ENCODE measurements around the gene MVP. TPM values are rescaled to one million over a fixed set of nuclear protein-coding genes. Genes with fewer than 3 reads are reported as not detected.

Gene MVP
- total and polyA plus RNA-seq, 8 donors = 58.8 to 179 (median 94.7) TPM

DNA sequence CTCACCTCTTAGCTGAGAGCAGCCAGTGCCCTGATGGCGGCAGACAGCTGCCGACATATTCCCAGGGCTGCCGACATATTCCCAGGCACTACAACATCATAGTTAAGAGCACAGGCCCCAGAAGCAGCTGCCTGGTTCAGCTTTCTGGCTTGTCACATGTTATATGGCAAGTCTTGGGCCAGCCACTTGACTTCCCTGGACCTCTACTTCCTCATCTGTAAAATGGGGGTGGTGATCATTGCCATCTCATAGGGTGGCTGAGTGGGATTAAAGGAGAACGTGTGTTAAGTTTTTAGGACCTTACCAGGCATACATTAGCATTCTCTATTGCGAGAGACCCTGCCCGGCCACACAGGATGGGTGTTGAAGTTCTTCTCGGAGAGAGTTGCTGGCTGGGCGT lies 23.7 kb downstream of the MVP start:
- Histone ChIP-seq H3K9me3 (no peaks in the 10 kb centered on the region), H3K27me3 (no peaks in the 10 kb centered on the region), H3K4me3 (no peak overlapping the region), H3K36me3 (peaks cover 0 to 61% (median 28%) of the 10 kb centered on the region in 3 donors), H3K27ac (no peak overlapping the region), H3K4me1 (no peaks in the 10 kb centered on the region)
- WGBS, 2 donors = 90 to 94% methylated on average over 8 of the region's 8 CpGs
- intact Hi-C loops (cut with DNase I) = loop anchor here in 1 of 3 donors (10.0 kb wide), 1 partner anchor 149 kb away; no protein-coding TSS in a partner anchor
- FAIRE-seq (no peak), DNase-seq (no peak), ATAC-seq (no peak)
- TF ChIP-seq, protein P1, sequence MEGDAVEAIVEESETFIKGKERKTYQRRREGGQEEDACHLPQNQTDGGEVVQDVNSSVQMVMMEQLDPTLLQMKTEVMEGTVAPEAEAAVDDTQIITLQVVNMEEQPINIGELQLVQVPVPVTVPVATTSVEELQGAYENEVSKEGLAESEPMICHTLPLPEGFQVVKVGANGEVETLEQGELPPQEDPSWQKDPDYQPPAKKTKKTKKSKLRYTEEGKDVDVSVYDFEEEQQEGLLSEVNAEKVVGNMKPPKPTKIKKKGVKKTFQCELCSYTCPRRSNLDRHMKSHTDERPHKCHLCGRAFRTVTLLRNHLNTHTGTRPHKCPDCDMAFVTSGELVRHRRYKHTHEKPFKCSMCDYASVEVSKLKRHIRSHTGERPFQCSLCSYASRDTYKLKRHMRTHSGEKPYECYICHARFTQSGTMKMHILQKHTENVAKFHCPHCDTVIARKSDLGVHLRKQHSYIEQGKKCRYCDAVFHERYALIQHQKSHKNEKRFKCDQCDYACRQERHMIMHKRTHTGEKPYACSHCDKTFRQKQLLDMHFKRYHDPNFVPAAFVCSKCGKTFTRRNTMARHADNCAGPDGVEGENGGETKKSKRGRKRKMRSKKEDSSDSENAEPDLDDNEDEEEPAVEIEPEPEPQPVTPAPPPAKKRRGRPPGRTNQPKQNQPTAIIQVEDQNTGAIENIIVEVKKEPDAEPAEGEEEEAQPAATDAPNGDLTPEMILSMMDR (IDR thresholded peaks at IDR 0.05) = no peak

DNA sequence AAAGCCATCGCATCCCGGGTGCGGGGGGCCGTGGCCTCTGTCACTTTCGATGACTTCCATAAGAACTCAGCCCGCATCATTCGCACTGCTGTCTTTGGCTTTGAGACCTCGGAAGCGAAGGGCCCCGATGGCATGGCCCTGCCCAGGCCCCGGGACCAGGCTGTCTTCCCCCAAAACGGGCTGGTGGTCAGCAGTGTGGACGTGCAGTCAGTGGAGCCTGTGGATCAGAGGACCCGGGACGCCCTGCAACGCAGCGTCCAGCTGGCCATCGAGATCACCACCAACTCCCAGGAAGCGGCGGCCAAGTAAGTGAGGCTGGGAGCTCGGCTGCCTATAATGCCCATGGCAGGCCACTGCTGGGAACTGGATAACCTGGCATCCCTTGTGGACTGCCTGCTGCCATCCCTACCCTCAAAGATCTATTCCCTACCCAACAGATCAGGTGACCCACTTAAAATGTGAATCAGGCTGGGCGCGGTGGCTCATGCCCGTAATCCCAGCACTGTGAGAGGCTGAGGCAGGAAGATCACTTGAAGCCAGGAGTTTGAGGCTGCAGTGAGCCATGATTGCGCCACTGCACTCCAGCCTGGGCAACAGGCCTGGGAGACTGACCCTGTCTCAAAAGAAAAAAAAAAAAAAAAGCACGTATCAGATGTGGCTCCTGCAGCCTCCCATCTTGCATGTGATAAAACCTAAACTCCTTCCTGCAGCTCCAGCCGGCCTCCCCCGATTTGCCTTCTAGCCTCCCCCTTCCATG lies 24.5 kb downstream of the MVP start:
- no peak overlapping the region for H3K4me3 ChIP-seq
- H3K36me3 ChIP-seq = peaks cover 0 to 60% (median 28%) of the 10 kb centered on the region in 3 donors
- no peaks in the 10 kb centered on the region for H3K9me3 ChIP-seq
- H3K4me1 ChIP-seq = no peaks in the 10 kb centered on the region
- H3K27ac ChIP-seq = no peak overlapping the region
- ATAC-seq (no peak), FAIRE-seq (no peak), DNase-seq (no peak)
- intact Hi-C loops (cut with DNase I) = loop anchor here in 1 of 3 donors (10.0 kb wide), 1 partner anchor 150 kb away; no protein-coding TSS in a partner anchor
- TF ChIP-seq, protein P1 (IDR thresholded peaks at IDR 0.05) = no peak
- 90 to 91% methylated on average over 27 to 28 of the region's 28 CpGs for WGBS, 2 donors
- no peaks in the 10 kb centered on the region for H3K27me3 ChIP-seq

DNA sequence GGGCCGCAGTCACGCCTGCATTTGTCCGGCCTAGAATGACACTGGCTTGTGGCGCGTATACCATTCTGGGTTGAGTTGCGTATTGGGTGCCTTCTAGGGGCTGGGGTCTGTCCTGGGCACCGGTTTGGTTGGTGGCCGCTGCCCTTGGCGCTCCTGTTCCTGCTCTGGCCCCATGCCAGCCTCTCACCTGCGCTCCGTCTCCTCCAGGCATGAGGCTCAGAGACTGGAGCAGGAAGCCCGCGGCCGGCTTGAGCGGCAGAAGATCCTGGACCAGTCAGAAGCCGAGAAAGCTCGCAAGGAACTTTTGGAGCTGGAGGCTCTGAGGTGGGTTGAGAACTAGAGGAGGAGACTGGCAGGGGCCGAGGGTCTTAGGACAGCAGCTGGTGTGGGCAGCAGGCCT lies 25.4 kb downstream of the MVP start:
- Histone ChIP-seq H3K4me1 (no peaks in the 10 kb centered on the region), H3K36me3 (peaks cover 0 to 51% (median 28%) of the 10 kb centered on the region in 3 donors), H3K9me3 (no peaks in the 10 kb centered on the region), H3K4me3 (no peak overlapping the region), H3K27ac (no peak overlapping the region), H3K27me3 (no peaks in the 10 kb centered on the region)
- 90% methylated on average over 18 of the region's 18 CpGs for WGBS, 2 donors
- FAIRE-seq = no peak
- TF ChIP-seq, protein P1 (IDR thresholded peaks at IDR 0.05) = no peak
- intact Hi-C loops (cut with DNase I) = loop anchor here in 1 of 3 donors (10.0 kb wide), 1 partner anchor 151 kb away; no protein-coding TSS in a partner anchor
- ATAC-seq = no peak
- no peak for DNase-seq

DNA sequence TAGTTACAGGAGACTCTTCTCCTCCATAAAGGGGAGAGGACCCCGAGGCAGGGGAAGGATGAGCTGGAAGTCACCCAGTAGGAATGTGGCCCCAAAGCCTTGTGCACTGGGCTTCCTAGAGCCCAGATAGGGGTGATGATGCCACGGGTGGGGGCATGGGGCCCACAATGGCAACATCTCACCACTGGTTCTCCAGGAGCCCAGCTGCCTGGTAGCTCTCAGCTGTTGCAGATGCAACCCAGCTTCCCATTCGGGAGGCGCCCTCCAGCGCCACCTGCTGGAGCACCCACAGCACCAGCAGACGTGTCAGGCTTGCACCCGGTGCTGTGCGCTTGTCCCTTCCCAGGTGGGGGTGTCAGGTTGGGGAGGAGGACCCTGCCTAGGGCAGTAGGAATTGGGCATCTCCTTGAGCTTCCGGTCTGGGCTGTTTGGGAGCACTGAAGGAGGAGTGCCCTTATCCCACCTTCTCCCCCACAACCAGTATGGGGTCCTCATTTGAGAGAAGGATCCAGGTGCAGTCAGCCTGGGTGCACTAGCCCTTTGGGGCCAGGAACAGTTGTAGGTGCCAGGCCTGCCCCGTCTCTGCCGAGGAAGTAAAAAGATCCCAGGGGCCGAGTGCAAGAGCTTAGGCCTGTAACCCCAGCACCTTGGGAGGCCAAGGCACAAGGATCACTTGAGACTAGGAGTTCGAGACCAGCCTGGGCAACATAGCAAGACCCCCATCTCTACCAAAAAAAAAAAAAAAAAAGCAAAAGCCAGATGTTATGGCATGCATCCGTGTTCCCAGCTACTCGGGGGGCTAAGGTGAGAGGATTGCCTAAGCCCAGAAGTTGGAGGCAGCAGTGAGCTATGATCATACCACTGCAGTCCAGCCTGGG lies 28.4 kb downstream of the MVP start:
- H3K9me3 ChIP-seq = no peaks in the 10 kb centered on the region
- TF ChIP-seq, protein P1 (IDR thresholded peaks at IDR 0.05) = peak; percentile 81 to 91 (median 88)
- intact Hi-C loops (cut with DNase I) = loop anchor here in 1 of 3 donors (10.0 kb wide), 1 partner anchor 154 kb away; no protein-coding TSS in a partner anchor
- no peak overlapping the region for H3K4me3 ChIP-seq
- H3K27ac ChIP-seq = no peak overlapping the region
- no peaks in the 10 kb centered on the region for H3K4me1 ChIP-seq
- 32 to 45% methylated on average over 15 of the region's 15 CpGs for WGBS, 2 donors
- DNase-seq (peak; percentile 65 to 96 (median 86)), FAIRE-seq (no peak), ATAC-seq (peak; percentile 82 to 92 (median 90))
- no peaks in the 10 kb centered on the region for H3K27me3 ChIP-seq
- peaks cover 0 to 30% (median 16%) of the 10 kb centered on the region in 3 donors for H3K36me3 ChIP-seq
